Measurements from ENCODE around the gene PEAK1. TPM values are rescaled to one million over a fixed set of nuclear protein-coding genes. Genes with fewer than 3 reads are reported as not detected.

The PEAK1 gene
- total and polyA plus RNA-seq, 2 donors (not counting 3 experiments of a cell fraction or from before 2014, with no cell fraction given), result 17.9 to 91.9 TPM

DNA sequence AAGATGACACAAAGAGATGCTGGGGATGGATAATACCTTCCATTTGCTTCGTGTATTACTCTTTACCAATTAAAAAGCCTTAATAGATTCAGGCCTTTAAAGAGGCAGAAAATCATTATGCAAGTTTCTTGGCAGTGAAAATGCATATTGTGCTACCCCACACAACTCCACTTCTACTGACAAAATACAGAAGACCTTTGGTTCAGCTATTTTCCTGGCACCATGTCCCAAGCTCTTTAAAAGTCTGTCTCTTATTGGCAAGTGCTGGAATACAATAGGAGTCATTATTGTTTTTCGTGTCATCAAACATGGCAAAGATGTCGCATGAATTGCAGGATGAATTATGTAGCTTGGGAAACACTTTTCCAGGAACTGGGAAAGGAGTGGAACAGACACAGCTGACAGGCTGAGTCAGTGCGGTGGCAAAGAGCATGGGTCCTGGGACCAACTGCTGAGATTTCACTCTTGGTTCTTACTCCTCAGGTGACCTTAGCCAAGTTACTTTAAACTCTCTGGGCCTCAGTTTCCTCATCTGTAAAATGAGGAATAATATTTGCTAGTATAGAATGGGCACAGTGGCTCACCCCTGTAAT, 343.5 kb downstream of the PEAK1 start:
- Histone ChIP-seq H3K36me3 (ENCODE audit: control insufficient read depth in 2 of 2, extremely low read depth in 1 of 2, insufficient read depth in 2 of 2, low read length in 2 of 2) (no peaks in the 10 kb centered on the region), H4K20me1 (replicated peaks; ENCODE audit: control insufficient read depth, extremely low read depth, insufficient read depth, low read length) (no peaks in the 10 kb centered on the region), H3K9me1 (replicated peaks; ENCODE audit: control insufficient read depth, extremely low read depth, insufficient read depth, low read length) (no peaks in the 10 kb centered on the region), H3K4me2 (ENCODE audit: insufficient read depth, low read length) (no peak overlapping the region), H3K4me1 (ENCODE audit: control insufficient read depth, extremely low read depth, insufficient read depth, low read length) (no peaks in the 10 kb centered on the region), H3K79me2 (ENCODE audit: control insufficient read depth, insufficient read depth, low read length) (no peaks in the 10 kb centered on the region), H3K4me3 (replicated peaks in 1 of 3; ENCODE audit: insufficient read depth in 1 of 3, low read depth in 1 of 3, low read length in 3 of 3) (no peak overlapping the region), H2AFZ (ENCODE audit: low read depth, low read length) (no peak overlapping the region), H3K9ac (replicated peaks; ENCODE audit: extremely low read depth, insufficient read depth, low read length) (no peak overlapping the region), H3K27me3 (ENCODE audit: control insufficient read depth in 2 of 2, insufficient read depth in 2 of 2, low read length in 2 of 2) (peaks cover 8 to 9% of the 10 kb centered on the region in 2 experiments), H3K9me3 (replicated peaks; ENCODE audit: control insufficient read depth, insufficient read depth, low read length) (no peaks in the 10 kb centered on the region), H3K27ac (ENCODE audit: insufficient read depth, low read depth, low read length) (no peak overlapping the region)
- no peak for DNase-seq (ENCODE audit: low read depth, low spot score)
- no peak for TF ChIP-seq EZH2 (IDR thresholded peaks at IDR 0.05; ENCODE audit: borderline replicate concordance, low read depth, low read length, severe bottlenecking)
- TF ChIP-seq FOS (IDR thresholded peaks at IDR 0.05; ENCODE audit: borderline replicate concordance, insufficient read depth, low read length), result no peak
- TF ChIP-seq JUN (IDR thresholded peaks at IDR 0.05; ENCODE audit: borderline replicate concordance, insufficient read depth, insufficient read length, low read depth), result no peak
- TF ChIP-seq GATA2 (IDR thresholded peaks at IDR 0.05; ENCODE audit: insufficient read depth, insufficient read length, low read depth, low read length), result no peak
- no peak for TF ChIP-seq POLR2AphosphoS5 (IDR thresholded peaks at IDR 0.05; ENCODE audit: insufficient read depth, low read depth, low read length)
- no peak for TF ChIP-seq MYC (IDR thresholded peaks at IDR 0.05; ENCODE audit: low read depth, low read length)
- TF ChIP-seq, protein P1, sequence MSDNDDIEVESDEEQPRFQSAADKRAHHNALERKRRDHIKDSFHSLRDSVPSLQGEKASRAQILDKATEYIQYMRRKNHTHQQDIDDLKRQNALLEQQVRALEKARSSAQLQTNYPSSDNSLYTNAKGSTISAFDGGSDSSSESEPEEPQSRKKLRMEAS (IDR thresholded peaks at IDR 0.05; ENCODE audit: insufficient read depth, insufficient read length), result no peak
- intact Hi-C loops (cut with micrococcal nuclease), result no loop called here
- dilution Hi-C loops (cut with MboI; ENCODE audit: extremely low pct_ligation_motif_present, low sequenced_read_pairs), result no loop called here
- CTCF ChIA-PET, result no interaction called here
- POLR2A ChIA-PET, result no interaction called here
- BruUV-seq (replicated peaks), result no TSS peak
- no peak for FAIRE-seq

DNA sequence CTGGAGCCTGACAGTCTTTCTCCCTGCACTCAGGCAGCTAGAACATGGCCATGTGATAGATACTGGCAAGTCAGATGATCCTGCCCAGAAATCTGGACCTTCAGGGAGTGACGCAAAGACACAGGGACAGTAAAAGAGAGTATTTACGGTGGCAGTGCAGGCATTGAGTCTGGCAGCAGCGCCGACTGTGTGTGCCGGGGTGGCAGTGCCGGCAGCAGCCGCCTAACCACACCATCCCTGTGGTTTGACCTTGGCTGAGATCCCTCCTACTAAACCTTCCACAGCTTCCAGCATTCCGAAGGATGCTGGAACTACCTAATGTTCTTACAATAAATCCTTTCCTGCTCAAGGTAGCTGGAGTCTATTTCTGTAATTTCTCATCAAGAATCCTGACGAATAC, 344.4 kb downstream of the PEAK1 start:
- CTCF ChIA-PET, result interaction anchor here (0.6 kb wide), 1 partner anchor 514 kb away, joined by 3 read pairs; no protein-coding TSS in a partner anchor
- Histone ChIP-seq H3K79me2 (ENCODE audit: control insufficient read depth, insufficient read depth, low read length) (peaks cover under 1% of the 10 kb centered on the region), H3K4me1 (ENCODE audit: control insufficient read depth, extremely low read depth, insufficient read depth, low read length) (no peaks in the 10 kb centered on the region), H3K9me3 (replicated peaks; ENCODE audit: control insufficient read depth, insufficient read depth, low read length) (no peaks in the 10 kb centered on the region), H3K27me3 (ENCODE audit: control insufficient read depth in 2 of 2, insufficient read depth in 2 of 2, low read length in 2 of 2) (peaks cover 8 to 9% of the 10 kb centered on the region in 2 experiments), H3K9ac (replicated peaks; ENCODE audit: extremely low read depth, insufficient read depth, low read length) (no peak overlapping the region), H3K27ac (ENCODE audit: insufficient read depth, low read depth, low read length) (no peak overlapping the region), H3K9me1 (replicated peaks; ENCODE audit: control insufficient read depth, extremely low read depth, insufficient read depth, low read length) (no peaks in the 10 kb centered on the region), H3K4me2 (ENCODE audit: insufficient read depth, low read length) (no peak overlapping the region), H2AFZ (ENCODE audit: low read depth, low read length) (no peak overlapping the region), H4K20me1 (replicated peaks; ENCODE audit: control insufficient read depth, extremely low read depth, insufficient read depth, low read length) (no peaks in the 10 kb centered on the region), H3K4me3 (replicated peaks in 1 of 3; ENCODE audit: insufficient read depth in 1 of 3, low read depth in 1 of 3, low read length in 3 of 3) (no peak overlapping the region), H3K36me3 (ENCODE audit: control insufficient read depth in 2 of 2, extremely low read depth in 1 of 2, insufficient read depth in 2 of 2, low read length in 2 of 2) (no peaks in the 10 kb centered on the region)
- DNase-seq (ENCODE audit: low read depth, low spot score), result no peak
- dilution Hi-C loops (cut with MboI; ENCODE audit: extremely low pct_ligation_motif_present, low sequenced_read_pairs), result no loop called here
- POLR2A ChIA-PET, result no interaction called here
- no TSS peak for BruUV-seq (replicated peaks)
- TF ChIP-seq MYC (IDR thresholded peaks at IDR 0.05; ENCODE audit: low read depth, low read length) (no peak), POLR2AphosphoS5 (IDR thresholded peaks at IDR 0.05; ENCODE audit: insufficient read depth, low read depth, low read length) (no peak), GATA2 (IDR thresholded peaks at IDR 0.05; ENCODE audit: insufficient read depth, insufficient read length, low read depth, low read length) (no peak), POLR2A (IDR thresholded peaks at IDR 0.05; ENCODE audit: low read depth, low read length) (no peak)
- TF ChIP-seq, protein P2, sequence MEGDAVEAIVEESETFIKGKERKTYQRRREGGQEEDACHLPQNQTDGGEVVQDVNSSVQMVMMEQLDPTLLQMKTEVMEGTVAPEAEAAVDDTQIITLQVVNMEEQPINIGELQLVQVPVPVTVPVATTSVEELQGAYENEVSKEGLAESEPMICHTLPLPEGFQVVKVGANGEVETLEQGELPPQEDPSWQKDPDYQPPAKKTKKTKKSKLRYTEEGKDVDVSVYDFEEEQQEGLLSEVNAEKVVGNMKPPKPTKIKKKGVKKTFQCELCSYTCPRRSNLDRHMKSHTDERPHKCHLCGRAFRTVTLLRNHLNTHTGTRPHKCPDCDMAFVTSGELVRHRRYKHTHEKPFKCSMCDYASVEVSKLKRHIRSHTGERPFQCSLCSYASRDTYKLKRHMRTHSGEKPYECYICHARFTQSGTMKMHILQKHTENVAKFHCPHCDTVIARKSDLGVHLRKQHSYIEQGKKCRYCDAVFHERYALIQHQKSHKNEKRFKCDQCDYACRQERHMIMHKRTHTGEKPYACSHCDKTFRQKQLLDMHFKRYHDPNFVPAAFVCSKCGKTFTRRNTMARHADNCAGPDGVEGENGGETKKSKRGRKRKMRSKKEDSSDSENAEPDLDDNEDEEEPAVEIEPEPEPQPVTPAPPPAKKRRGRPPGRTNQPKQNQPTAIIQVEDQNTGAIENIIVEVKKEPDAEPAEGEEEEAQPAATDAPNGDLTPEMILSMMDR (IDR thresholded peaks at IDR 0.05; ENCODE audit: extremely low read depth in 1 of 2, insufficient read depth in 1 of 2, low read depth in 1 of 2, low read length in 2 of 2), result no peak
- intact Hi-C loops (cut with micrococcal nuclease), result no loop called here
- no peak for FAIRE-seq
